ENCODE measurements around the gene TBC1D5.

DNA sequence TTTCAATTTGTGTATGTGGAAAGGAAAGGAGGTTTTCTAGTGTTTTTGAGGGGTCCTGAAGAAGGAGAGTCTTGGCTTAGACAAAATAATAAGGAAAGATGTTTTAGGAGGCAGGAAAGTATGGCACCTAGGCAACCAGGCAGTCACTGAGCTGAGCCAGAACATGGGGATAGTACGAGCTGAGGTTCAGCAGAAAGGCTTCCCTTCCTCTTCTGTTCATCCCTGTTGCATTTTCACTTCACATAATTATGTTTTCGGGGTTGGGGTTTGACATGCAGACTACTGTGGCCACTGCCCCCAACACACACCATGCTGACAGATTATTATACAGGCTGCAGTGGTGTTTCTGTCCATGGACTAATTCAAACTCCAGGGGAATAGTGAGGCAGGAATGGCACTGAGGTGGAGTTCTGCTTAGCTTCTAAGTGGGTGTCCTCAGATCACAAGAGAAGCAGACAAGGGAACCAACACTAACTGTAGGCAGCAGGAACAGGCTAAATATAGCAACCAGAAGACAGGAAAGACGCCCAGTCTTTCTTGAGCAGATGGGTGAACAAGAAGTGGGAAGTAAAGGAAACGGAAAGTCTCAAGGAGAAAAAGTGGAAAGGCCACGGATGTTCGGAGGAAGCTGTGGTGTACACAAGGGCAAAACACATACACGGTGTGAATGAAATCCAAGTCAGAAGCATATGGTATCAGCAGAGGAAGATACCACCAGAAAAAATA lies 551.9 kb downstream of the TBC1D5 start:
- TF ChIP-seq POLR2A (IDR thresholded peaks at IDR 0.05), result no peak
- TF ChIP-seq, protein P1, sequence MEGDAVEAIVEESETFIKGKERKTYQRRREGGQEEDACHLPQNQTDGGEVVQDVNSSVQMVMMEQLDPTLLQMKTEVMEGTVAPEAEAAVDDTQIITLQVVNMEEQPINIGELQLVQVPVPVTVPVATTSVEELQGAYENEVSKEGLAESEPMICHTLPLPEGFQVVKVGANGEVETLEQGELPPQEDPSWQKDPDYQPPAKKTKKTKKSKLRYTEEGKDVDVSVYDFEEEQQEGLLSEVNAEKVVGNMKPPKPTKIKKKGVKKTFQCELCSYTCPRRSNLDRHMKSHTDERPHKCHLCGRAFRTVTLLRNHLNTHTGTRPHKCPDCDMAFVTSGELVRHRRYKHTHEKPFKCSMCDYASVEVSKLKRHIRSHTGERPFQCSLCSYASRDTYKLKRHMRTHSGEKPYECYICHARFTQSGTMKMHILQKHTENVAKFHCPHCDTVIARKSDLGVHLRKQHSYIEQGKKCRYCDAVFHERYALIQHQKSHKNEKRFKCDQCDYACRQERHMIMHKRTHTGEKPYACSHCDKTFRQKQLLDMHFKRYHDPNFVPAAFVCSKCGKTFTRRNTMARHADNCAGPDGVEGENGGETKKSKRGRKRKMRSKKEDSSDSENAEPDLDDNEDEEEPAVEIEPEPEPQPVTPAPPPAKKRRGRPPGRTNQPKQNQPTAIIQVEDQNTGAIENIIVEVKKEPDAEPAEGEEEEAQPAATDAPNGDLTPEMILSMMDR (IDR thresholded peaks at IDR 0.05 in 8 of 11, conservative IDR thresholded peaks at IDR 0.05 in 3 of 11), result no peak
